Neutrophil (primary cell): ENCODE results near the gene CEP164.

ENCODE experiments used
- H3K27ac ChIP-seq: fragments of 200-600 bp; sonication (generic); 2 replicates; pipeline ENCODE4 v1.5.1; 2016; ENCODE audit warnings: mild to moderate bottlenecking, moderate library complexity
- H3K27me3 ChIP-seq: fragments of 200-600 bp; sonication (generic); 2 replicates; pipeline ENCODE4 v1.6.0; 2016; ENCODE audit warnings: mild to moderate bottlenecking
- H3K36me3 ChIP-seq: fragments of 200-600 bp; sonication (generic); 2 replicates; pipeline ENCODE4 v1.5.1; 2017
- H3K4me1 ChIP-seq, 2 experiments: fragments of 200-600 bp in 1 of 2; sonication (generic) in 1 of 2; 1 replicate in 1 of 2; 2 replicates in 1 of 2; pipeline versions ENCODE4 v1.5.1 to v1.6.1; 2013 to 2016; ENCODE audit warnings: low read depth in 1 of 2, low read length in 1 of 2, mild to moderate bottlenecking in 1 of 2, moderate library complexity in 1 of 2; ENCODE audit not compliant: control insufficient read depth in 1 of 2, insufficient read depth in 1 of 2
- H3K4me3 ChIP-seq, 2 experiments: fragments of 200-600 bp in 1 of 2; sonication (generic) in 1 of 2; 1 replicate in 1 of 2; 2 replicates in 1 of 2; pipeline ENCODE4 v1.5.1; 2013 to 2016; ENCODE audit warnings: low read depth in 1 of 2, low read length in 1 of 2, mild to moderate bottlenecking in 1 of 2, moderate library complexity in 1 of 2
- H3K9me3 ChIP-seq: fragments of 200-600 bp; sonication (generic); 2 replicates; pipeline ENCODE4 v1.5.1; 2016
- CTCF ChIP-seq: fragments of 200-600 bp; sonication (generic); IDR thresholded peaks from 2 replicates; pipeline ENCODE4 v1.5.1; 2016; ENCODE audit warnings: antibody characterized with exemption

Gene CEP164

GRCh38 chr11:117391181-117391580 is 63.5 kb downstream of the CEP164 start:
- no peak overlapping the region for H3K27ac ChIP-seq
- H3K27me3 ChIP-seq: no peaks in the 10 kb centered on the region
- no peak for TF ChIP-seq CTCF
- peaks cover 54% of the 10 kb centered on the region for H3K36me3 ChIP-seq
- no peaks in the 10 kb centered on the region for H3K9me3 ChIP-seq
- H3K4me3 ChIP-seq: no peak overlapping the region
- H3K4me1 ChIP-seq: no peaks in the 10 kb centered on the region

- Histone ChIP-seq H3K27ac (no peak overlapping the region), H3K9me3 (no peaks in the 10 kb centered on the region), H3K36me3 (peaks cover 60% of the 10 kb centered on the region), H3K4me1 (no peaks in the 10 kb centered on the region), H3K4me3 (no peak overlapping the region), H3K27me3 (no peaks in the 10 kb centered on the region)
- TF ChIP-seq CTCF: no peak
Observed at GRCh38 chr11:117392001-117392690, 64.5 kb downstream of the CEP164 start.

- TF ChIP-seq CTCF: no peak
- Histone ChIP-seq H3K4me3 (no peak overlapping the region), H3K27me3 (no peaks in the 10 kb centered on the region), H3K9me3 (no peaks in the 10 kb centered on the region), H3K27ac (no peak overlapping the region), H3K4me1 (no peaks in the 10 kb centered on the region), H3K36me3 (peaks cover 59% of the 10 kb centered on the region)
Observed at GRCh38 chr11:117392979-117393378, 65.3 kb downstream of the CEP164 start.

- Histone ChIP-seq H3K27me3 (no peaks in the 10 kb centered on the region), H3K36me3 (peaks cover 57% of the 10 kb centered on the region), H3K9me3 (no peaks in the 10 kb centered on the region), H3K27ac (no peak overlapping the region), H3K4me3 (no peak overlapping the region), H3K4me1 (no peaks in the 10 kb centered on the region)
- no peak for TF ChIP-seq CTCF
Observed at GRCh38 chr11:117394221-117394925, 66.7 kb downstream of the CEP164 start.

GRCh38 chr11:117395476-117395875 is 67.8 kb downstream of the CEP164 start:
- no peak for TF ChIP-seq CTCF
- Histone ChIP-seq H3K4me1 (no peaks in the 10 kb centered on the region), H3K9me3 (no peaks in the 10 kb centered on the region), H3K27me3 (no peaks in the 10 kb centered on the region), H3K4me3 (no peak overlapping the region), H3K36me3 (peaks cover 57% of the 10 kb centered on the region), H3K27ac (no peak overlapping the region)
